Measurements from ENCODE around the gene MINDY2. TPM values are rescaled to one million over a fixed set of nuclear protein-coding genes. Genes with fewer than 3 reads are reported as not detected.

MINDY2 gene
- total and polyA plus RNA-seq, 9 of the 15 experiments (the other 6 are each of a cell fraction or from before 2014, with no cell fraction given): 2.4 to 15.3 (median 7.2) TPM

- ATAC-seq (no peak), FAIRE-seq (no peak), DNase-seq (ENCODE audit: extremely low read depth in 1 of 4, low spot score in 3 of 4) (no peak)
- CTCF ChIA-PET (ENCODE audit: low intra/inter-chr PET ratio): no interaction called here
- Histone ChIP-seq H3K9me3 (replicated peaks; ENCODE audit: control insufficient read depth, insufficient read depth, low read depth, low read length) (no peaks in the 10 kb centered on the region), H3K9me1 (ENCODE audit: control insufficient read depth, insufficient read depth, low read length) (no peaks in the 10 kb centered on the region), H3K27ac (ENCODE audit: extremely low read depth, low read depth, low read length) (no peak overlapping the region), H4K20me1 (replicated peaks; ENCODE audit: control insufficient read depth, insufficient read depth, low read length) (no peaks in the 10 kb centered on the region), H3K79me2 (ENCODE audit: control insufficient read depth, insufficient read depth, low read length) (peaks cover 31% of the 10 kb centered on the region; the same call in 2 of the 3 replicates), H3K27me3 (ENCODE audit: control insufficient read depth in 2 of 2, insufficient read depth in 2 of 2, low read length in 2 of 2) (no peaks in the 10 kb centered on the region), H2AFZ (ENCODE audit: low read depth, low read length) (no peak overlapping the region), H3K4me3 (no peak overlapping the region), H3K9ac (ENCODE audit: insufficient read depth in 1 of 2, low read depth in 2 of 2, low read length in 2 of 2) (no peak overlapping the region), H3K36me3 (ENCODE audit: control insufficient read depth, insufficient read depth, low read length) (peaks cover 78% of the 10 kb centered on the region), H3K4me2 (ENCODE audit: insufficient read depth, low read length) (no peak overlapping the region), H3K4me1 (replicated peaks in 1 of 2; ENCODE audit: control insufficient read depth in 2 of 2, insufficient read depth in 2 of 2, low read length in 2 of 2) (no peaks in the 10 kb centered on the region)
- POLR2A ChIA-PET: interaction anchor here (1.7 kb wide), 1 partner anchor 8 kb away, joined by 6 read pairs; no protein-coding TSS in a partner anchor
- intact Hi-C loops (cut with micrococcal nuclease): no loop called here
- no TSS peak for BruUV-seq (replicated peaks)
- in situ Hi-C loops (cut with MboI): no loop called here
- 85% methylated on average over 6 of the region's 6 CpGs for WGBS (ENCODE audit: insufficient coverage, low coverage, missing lambda C conversion rate)
- TF ChIP-seq CBX2 (IDR thresholded peaks at IDR 0.05; ENCODE audit: insufficient read depth, low read length, poor library complexity, severe bottlenecking): no peak
- no peak for TF ChIP-seq NR0B1 (IDR thresholded peaks at IDR 0.05; ENCODE audit: partially characterized antibody)
- no peak for TF ChIP-seq ETS1 (conservative IDR thresholded peaks at IDR 0.05; ENCODE audit: control insufficient read depth, low read depth, low read length)
- TF ChIP-seq MAZ (CRISPR knock-in tag; conservative IDR thresholded peaks at IDR 0.05 in 1 of 2, IDR thresholded peaks at IDR 0.05 in 1 of 2): no peak
- TF ChIP-seq ZBTB2 (IDR thresholded peaks at IDR 0.05): no peak
- TF ChIP-seq SMAD4 (CRISPR knock-in tag; conservative IDR thresholded peaks at IDR 0.05): no peak
- TF ChIP-seq TEAD1 (CRISPR knock-in tag; IDR thresholded peaks at IDR 0.05): no peak
- no peak for TF ChIP-seq UBTF (IDR thresholded peaks at IDR 0.05; ENCODE audit: borderline replicate concordance in 1 of 2, low read depth in 2 of 2, low read length in 2 of 2)
- no peak for TF ChIP-seq ZNF165 (CRISPR knock-in tag; IDR thresholded peaks at IDR 0.05; ENCODE audit: borderline replicate concordance)
- no peak for TF ChIP-seq SREBF1 (IDR thresholded peaks at IDR 0.05; ENCODE audit: borderline replicate concordance, low read depth, low read length)
- TF ChIP-seq SAFB (IDR thresholded peaks at IDR 0.05; ENCODE audit: borderline replicate concordance, low read depth, low read length): no peak
- TF ChIP-seq ZFP1 (CRISPR knock-in tag; IDR thresholded peaks at IDR 0.05): no peak
- TF ChIP-seq ZEB2 (IDR thresholded peaks at IDR 0.05): no peak
- TF ChIP-seq NCOA1 (IDR thresholded peaks at IDR 0.05; ENCODE audit: low read depth): no peak
Observed at GRCh38 chr15:58908550-58909309, 137.6 kb downstream of the MINDY2 start.

Measured in K562 (cell line).